Activated CD8-positive, alpha-beta memory T cell treated with anti-CD3 and anti-CD28 coated beads for 24 hours (primary cell): ENCODE results near the gene CRBN.

Source experiments
- DNase-seq: peaks from one replicate; pipeline ENCODE4 v3.0.0-alpha.2; 2020

Gene CRBN

DNA sequence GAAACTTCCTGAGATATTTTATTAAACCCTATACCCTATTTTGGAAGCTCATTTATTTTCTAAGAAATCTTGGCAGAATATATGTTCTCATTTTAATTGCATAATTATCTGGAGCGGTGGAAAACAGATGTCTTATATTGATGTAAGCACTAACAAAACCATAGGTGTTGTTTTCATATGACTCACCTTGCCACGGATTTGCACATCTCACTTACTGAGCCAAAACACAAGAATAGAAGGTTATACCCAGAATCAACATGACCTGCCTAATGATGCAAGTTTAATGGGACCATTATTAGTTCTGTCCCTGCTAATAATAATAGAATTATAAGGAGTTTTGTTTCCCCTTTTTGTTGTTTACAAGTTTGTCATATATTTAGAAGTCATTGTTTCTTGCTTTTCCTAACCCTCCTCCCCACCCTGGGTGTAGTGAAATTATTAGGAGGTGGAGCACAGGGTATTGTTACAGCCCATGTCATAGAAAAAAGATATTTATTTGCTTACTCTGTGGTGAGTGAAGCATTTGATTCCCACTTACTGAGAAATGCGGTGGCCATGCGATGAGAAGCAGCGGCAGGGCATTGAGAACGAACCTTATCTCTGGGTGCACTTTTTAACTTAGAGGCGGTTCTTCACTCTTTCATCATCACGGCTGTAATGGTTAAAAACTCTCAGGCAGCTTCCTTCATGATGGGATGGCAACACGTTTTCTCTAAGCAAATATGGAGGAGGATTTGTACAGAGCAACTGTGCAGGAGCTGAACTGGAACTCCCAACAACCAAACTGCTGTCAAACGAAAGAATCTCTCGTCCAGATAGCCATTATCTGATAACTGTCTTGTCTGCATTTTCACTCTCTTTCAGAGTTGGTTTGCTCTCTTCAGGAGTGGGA, 69.8 kb downstream of the CRBN start:
- no peak for DNase-seq

DNA sequence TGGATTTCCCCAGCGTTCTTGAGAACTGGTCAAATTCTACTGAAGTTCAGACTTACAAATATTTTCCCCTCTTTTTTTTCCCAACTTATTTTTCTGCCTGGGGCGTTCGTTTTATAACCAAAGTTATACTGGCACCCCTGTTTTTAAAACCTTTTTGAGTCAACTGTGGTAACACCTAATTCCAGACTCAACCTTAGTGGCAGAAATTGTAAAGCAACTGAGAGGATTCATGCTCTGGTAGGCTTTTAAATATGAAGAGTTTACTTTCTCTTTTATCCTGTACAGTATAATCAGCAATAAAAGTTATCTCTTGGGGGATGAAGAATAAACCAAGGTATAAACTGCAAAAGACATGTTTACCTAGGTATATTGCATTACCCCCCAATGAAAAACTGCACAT, 71.6 kb downstream of the CRBN start:
- no peak for DNase-seq

- no peak for DNase-seq
Measured at GRCh38 chr3:3107181-3107580, 72.3 kb downstream of the CRBN start.

DNA sequence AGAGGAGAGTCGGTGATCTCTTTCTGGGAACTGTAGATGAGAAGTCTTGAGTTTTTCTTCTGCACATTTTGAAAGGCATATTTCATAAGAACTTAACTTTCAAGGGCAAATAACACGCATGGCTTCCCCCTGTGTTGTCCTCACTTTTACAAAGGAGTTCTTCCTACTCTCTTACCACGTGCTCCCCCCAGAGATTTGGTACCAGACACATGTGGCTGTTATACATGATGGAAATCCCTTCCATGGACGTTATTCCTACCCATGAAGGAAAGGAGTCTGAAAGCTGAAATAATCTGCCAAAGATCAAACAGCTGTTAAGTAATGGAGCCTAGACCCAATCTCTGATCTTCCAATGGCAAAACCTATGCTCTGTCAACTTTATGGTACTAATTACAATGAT, 73.7 kb downstream of the CRBN start:
- no peak for DNase-seq

DNA sequence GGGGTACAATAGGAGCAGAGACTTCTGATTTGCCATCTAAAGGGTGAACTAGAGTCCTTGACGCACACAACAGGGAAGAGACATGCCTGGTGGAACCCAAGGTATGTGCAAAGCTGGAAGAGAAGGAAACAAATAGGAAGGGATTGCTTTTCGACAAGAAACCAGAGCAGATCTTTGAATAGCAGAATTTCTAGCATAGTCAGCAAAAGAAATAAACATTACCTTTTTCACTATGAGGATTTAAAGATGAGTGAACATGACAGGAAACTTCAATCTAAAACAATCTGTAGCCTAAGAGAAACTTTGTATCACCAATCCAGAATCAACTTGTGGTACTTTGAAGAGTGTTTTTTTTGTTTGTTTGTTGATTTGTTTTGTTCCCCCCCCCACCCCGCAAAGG, 74.2 kb downstream of the CRBN start:
- DNase-seq: no peak

- no peak for DNase-seq
Measured at GRCh38 chr3:3102751-3103150, 76.7 kb downstream of the CRBN start.

DNA sequence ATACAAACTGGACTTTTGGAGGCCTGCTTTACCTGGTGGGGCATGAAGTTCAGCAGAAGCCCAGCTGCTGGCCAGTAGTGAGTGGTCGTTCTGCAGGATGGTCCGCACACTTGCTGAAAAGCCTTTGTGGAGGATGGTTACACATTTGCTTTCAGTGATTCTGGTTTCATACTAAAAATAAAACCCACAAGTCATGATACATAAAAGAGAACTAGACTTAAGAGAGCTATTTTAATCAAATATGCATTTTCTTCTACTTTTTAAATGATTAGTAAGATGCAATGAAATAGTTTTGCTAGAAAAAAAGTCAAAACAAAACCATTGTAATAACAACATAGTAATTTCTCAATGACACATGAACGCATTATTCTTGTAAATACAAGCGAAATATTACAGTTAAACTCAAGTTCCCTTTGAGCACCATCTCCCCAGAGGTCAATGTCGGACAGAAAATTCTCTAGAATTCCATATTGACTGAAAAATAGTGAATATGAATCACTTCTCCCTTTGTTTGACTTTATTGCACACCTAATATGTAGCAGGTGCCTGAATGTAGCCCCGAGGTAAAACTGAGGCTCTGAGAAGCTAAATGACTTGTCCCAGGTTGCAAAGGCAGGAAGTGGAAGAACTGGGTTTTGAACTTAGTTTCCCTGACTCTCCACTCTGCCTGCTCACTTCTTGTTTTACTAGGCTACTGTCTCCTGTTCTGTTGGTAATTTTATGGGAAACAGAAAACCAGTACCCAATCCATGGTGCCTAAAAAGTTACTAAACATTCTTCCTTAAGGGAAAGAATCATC, 77.6 kb downstream of the CRBN start:
- no peak for DNase-seq
